Islet precursor cell (in vitro differentiated cells): ENCODE measurements around the gene TRAM2.

Experiments
- DNase-seq: peaks from one replicate; pipeline ENCODE4 v3.0.0-alpha.2; 2018

Gene TRAM2

DNA sequence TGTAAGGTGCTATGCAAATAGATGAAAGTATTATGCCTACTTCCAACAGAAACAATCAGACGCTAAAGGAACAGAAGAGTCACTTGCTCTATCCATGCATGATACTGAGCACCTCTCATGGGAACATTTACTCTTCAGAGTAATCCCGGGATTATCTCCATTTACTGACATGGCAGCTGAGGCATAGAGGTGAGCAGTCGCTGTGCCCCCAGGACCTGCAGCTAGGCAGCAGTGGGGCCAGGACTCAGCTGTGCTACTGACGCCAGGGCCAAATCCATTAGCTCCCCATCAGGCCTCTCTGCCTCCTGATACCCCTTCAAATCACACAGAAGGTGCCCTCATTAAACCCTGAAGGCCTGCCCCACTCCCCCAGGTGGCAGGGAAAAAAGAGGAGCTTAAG lies 51.9 kb downstream of the TRAM2 start:
- DNase-seq: no peak

GRCh38 chr6:52523378-52524142 lies 53.3 kb downstream of the TRAM2 start:
- DNase-seq: no peak

DNA sequence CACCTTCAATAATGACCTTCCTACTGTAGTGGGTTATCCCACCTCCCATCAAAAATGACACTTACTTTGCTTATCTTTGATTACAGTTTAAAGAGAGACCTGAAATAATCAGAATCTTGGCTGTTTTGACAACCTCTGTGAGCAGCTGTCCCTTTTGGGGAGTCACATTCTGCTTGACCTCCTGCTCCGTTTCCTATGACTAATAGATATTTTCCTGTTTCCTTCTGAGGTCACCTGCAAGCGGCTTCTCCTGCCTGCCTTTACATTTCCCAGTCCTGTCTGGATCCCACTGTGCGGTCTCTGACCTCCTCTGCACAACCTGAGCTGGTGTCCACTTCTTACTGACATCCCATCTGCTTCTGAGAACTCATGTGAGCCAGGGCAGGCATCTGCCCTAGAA lies 54.2 kb downstream of the TRAM2 start:
- no peak for DNase-seq

GRCh38 chr6:52522151-52522626 lies 54.7 kb downstream of the TRAM2 start:
- DNase-seq: no peak

- no peak for DNase-seq
Measured at GRCh38 chr6:52519618-52520017, 57.2 kb downstream of the TRAM2 start.

DNA sequence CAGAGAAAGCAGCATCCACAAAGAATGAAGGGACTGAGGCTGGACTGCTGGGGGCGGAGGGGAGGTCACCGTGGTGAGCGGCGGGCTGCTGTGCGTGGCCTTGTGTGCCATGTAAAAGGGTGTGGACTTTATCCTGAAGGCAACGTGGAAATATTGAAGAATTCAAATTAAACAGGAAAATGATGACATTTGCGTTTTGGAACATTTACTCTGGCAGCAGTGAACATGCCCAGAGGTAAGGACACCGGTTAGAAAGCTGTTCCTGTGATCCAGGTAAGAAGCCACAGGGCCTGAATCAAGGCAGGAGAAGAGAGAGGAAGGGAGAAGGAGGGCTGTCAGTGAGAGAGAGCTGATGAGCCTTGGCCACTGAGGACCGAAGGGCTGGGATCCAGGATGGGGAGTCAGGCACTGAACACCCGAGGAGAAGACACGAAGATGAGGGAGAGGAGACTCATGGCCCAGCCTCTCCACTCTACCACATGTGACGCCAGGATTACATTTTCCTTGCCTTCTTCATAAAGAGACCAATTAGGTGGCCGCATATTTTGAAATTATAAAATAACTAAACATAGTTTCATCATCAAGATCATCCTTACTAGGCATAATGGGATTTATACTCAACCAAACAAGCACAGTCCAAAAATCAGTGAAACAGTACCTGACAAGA lies 58.4 kb downstream of the TRAM2 start:
- DNase-seq: no peak

DNA sequence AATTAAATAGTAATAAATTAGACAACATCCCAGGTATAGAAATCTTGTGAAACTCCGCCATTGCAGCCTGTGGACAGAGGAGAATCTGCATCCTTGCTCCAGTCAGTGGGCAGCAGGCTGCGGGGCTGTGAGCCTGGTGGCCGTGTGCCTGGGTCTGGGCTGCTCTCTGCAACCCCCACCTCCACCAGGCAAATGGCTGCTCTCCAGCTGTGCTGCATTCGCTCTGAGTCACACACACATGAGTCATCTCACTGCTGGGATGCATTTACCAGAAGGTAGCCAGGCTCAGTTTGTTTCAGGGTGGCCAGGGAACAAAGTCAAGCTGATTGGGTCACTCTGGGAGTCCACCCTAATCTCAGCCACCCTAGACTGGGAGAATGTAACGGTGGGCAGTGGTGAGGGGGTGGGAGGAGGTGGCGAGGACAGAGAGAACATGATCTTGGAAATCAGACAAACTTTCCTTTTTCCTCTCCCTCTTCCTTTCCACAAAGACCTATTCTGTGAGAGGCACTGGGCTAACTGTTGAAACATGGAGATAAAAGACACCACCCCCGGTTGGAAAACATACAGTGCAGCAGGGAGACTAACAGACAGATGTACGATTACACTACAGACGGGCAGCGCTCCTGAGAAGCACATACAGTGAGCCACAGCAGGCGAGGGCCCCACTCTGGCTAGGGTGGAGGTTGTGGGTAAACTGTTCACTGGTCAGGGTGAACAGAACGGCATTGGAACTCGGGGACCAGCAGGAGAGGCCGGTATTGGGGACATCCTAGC lies 59.2 kb downstream of the TRAM2 start:
- peak; percentile 98 for DNase-seq

DNA sequence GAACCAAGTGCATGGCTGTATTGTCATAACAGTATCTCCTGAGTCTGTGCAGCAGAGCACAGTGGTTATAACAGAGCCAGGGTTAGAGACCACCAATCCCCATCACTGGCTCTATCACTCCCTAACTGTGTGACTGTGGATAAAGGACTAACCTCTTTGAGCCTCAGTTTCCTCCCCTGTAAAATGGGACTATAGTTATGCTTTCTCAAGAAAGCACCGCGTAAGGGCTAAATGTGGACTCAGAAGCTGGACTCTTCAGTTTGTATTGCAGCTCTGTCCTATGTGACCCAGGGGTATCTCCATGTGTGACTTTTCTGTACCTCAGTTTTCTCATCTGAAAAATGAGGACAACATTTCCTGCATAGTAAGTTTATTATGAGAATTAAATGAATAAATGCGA lies 59.9 kb downstream of the TRAM2 start:
- DNase-seq: no peak

DNA sequence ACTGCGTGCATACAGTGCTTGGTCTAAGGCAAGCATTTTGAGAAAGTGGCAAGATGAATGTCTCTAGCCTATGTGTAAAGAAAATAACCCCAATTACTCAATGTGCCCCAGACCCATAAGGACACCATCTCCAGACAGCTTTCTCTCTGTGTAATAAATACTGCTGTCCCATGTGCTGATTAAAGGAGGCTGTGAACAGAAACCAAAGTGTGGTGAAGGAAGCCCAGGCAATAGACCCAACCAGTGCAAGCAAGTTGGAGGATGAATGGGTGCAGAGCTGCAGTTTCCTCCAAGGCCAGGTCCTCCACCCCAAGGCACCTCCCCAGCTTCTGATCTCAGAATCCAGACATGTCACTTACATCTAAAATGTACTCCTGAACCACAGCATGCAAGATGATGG lies 60.6 kb downstream of the TRAM2 start:
- DNase-seq: no peak

DNA sequence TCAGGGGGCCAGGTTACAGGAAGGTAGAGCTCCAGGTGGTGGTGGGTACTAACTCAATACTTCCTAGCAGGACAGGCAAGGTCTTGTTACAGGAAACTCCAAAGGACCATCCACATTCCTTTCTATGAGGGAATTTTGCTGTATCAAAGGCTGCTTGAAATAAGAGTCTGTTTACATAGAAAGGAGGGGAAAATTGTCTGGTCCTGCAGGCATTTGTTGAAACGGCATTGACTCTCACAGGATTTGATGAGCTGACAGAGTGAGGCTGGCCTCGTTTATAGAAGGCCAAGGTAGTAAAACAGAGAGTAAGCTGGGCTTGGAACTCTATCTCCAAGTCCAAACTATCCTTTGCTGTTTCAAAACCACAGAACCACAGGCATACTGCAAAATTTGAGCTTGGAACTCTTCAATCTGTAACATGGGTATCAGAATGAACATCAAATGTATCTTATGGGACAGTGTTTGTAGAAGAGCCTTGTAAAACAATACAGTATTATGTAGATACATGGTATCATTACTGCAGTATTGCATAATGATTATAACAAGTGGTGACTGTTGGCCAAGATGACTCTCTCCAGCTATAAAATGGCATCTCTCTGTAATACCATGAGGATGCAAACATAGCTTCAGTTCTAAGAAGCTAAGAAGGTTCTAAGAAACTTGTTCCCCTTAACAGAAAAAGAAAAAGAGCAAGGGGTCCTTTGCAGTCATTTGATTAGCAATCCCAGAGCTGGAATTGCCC lies 61.5 kb downstream of the TRAM2 start:
- DNase-seq: no peak

DNA sequence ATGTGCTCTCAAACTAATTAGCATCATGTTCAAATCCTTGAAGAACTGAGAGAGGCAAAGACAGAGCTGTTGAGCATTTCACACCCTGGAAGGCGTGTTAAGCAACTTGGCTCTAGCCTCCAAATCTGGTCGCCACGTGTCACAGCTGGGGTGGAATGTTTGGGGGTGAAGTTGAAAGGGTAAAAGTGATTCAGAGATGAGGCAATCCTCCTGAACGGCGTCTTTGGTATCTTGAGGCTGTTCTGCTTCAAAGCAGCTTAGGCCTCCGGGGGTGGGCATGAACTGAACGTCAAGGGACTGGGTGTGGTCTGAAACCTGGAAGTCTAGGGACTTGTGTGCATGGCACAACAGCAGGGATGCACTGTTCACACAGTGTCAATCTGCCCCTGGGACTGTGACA lies 62.3 kb downstream of the TRAM2 start:
- no peak for DNase-seq

DNA sequence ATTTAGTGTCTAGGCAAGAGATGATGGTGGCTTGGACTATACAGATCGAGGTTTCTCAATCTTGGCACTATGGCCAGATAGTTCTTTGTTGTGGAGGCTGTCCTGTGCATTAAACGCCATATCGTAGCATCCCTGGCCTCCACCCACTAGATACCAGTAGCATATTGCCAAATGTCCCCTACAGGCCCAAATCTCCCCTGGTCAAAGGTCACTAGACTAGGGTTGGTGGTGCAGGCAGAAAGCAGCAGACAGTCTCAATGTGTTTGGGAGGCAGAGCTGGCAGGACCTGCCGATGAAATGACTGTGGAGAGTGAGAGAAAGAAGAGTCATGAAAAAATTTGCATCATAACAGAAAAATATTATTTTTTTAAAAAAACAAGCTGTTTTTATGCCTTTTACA lies 63.0 kb downstream of the TRAM2 start:
- no peak for DNase-seq

DNA sequence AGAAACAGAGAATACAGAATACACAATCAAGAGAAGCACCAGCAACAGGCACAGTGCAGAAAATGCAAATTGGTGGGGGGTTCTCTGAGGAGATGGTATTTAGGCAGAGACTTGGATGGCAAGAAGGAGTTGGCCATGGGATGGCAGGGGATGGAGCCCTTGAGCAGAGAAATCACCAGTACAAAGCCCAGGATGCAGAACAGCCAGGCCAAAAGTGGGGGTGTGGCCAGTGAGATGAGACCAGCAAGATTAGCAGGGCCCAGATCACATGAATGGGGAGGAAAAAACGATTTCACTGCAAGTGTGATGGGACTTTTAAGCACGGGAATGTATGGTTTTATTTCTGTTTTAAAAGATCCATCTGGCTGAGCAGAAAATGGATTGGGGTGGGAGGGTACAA lies 63.4 kb downstream of the TRAM2 start:
- no peak for DNase-seq

DNA sequence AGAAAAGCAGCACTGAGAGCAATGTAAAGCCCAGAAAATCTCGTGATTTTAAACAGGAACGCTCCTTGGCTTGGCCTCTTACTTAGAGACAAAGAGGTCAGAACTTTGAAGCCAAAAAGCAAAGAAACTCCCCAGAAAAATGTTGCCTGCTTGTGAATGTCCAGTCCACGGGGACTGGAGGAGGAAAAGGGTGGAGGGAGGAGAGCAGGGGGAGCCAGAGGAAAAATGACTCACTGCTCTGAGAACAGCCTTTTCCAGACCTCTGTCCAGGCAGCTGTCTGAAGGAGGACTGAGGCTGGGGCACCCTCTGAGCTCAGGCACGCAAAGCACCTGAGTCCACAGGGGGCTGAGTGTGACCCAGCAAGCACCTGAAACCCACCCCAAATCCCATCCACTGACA lies 64.7 kb downstream of the TRAM2 start:
- DNase-seq: peak; percentile 93

DNA sequence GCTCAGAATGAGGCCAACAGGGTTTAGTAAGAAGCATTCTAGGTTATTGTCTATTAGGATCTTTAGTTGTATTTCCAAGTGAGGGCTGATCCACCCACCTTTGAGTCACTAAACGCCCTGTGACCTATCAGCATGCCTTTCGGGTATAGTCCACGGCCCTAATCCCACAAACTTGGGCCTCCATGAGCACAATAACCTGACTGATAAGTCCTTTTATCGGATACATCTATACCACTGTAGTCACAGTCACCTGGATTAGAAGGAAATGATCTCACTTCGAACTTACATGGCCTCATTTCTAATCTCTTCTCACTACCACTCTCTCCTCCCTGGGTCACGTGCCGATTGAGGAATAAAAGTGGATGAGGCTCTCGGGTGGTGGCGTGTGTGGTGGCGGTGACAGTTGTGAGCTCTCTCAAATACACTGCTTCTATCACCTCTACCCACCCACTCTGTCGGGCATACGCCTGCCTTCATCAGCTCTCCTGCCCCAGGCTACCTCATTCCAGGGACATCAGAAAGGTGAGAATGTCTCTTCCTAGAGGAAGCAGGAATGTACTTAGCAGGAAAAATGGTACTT lies 65.2 kb downstream of the TRAM2 start:
- peak; percentile 86 for DNase-seq

DNA sequence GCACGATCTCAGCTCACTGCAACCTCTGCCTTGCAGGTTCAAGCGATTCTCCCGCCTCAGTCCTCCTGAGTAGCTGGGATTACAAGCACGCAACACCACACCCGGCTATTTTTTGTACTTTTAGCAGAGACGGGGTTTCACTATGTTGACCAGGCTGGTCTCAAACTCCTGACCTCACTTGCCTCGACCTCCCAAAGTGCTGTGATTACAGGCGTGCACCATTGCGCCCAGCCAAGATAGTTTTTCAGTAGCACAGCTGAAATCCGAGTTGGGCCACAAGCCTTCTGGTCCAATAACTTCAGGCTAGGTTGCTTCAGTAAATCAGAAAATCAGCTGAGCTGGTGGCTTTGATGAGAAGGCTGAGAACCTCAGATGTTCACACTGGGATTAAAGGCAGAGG lies 65.7 kb downstream of the TRAM2 start:
- no peak for DNase-seq

- no peak for DNase-seq
Measured at GRCh38 chr6:52510213-52510562, 66.7 kb downstream of the TRAM2 start.

DNA sequence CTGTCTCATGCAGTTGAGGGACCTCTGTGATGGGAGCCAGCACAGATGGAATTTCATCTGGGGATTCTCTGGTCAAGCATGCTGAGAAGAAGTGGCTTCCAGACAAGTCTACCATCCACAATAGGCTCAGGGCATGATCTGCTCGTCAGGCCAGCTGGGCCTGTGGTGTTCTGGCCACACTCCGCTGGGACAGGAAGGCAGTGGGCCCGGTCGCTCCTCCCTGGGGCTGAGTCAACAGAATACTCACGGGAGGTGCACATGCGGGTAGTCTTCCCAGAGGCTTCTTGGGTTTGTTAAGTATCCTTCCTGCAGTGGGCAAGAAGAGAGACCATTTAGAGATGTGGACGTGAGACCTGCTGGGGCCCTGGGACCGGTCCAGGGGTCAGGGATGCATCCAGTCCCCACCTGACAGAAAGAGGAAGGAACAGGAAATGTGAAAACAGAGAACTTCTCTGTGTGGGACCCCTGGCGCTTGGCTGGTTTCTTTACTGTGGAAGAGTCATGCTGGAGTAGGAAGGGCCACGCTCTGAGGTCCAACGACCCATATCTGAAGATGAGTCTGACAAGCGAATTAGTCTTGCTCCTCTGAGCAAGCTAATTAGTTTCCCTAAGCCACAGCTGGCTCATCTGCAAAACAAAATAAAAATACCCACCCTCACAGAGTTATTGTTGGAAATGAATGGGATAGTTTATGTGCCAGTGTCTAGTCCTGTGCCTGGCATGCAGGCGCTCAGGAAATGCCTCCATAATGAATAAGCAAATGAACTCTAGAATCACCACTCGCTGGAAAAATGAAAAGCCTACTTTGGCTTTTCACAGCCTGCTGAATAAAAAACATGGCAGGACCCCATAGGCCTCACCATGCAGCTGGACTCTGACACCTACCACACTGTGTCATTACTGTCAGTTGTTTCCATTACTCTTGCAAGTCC lies 67.3 kb downstream of the TRAM2 start:
- no peak for DNase-seq

DNA sequence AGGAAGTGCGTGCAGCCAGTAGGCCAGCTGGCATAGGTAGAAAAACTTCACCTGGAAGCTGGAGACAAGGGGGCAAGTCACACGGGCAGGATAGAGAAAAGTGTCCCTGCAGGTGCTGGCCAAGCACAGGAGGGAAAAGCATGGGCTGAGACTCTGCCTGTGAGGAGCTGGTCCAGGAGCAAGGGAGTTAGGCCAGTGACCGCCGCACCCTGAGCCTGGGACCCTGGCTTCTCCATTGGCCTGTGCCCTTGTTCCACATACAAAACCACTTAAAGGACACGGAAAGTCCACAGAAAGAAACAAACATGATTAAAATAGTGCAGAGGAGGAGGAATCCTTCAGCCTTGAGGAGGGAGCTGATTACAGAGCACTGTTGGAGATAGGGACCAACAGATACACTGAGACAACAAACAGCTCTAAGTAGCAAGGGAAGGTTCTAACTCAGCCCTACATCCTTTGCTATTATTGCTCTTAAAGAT lies 68.6 kb downstream of the TRAM2 start:
- DNase-seq: no peak

DNA sequence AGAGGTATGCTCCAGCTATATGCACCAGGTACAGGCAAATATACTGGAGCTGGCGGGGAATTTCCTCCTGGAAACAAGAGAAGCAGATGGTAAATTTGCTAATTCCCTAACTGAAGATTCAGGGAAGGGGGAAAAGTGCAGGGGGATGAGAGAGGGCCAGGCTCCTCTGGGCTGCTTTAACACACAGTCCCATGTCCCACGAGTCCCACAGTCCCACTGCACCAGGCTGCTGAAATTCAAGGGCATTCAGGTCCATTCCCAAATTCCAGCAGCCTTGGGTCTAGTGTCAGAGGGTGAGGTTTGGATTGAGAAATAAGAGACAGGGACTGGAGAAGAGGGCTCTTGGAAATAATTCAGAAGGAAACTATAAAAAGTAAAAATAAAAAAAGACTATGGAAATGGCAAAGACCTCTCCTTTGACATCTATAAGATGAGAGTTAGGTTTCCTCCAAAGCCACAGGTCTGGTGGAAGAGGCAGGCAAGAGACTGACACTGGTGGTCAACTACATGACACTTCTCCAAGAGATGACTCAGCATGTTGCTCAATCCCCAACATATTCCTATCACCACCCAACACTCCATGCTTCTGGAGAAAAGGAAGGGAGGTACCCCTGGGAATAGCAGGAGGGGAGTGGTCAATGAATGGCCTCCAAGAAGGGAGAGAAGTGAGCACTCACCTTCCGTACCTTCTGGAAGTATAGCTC lies 69.2 kb downstream of the TRAM2 start:
- no peak for DNase-seq

GRCh38 chr6:52506476-52506875 lies 70.4 kb downstream of the TRAM2 start:
- no peak for DNase-seq
